DMS53 treated with DMSO at 0.1 percent for 48 hours (cell line): Measurements from ENCODE around the gene IMMP2L.
A peak's percentile ranks its signal among the peaks of the same experiment; 100 is the strongest.

Experiments used
- DNase-seq: peaks from one replicate; lab custom pipeline; 2025; ENCODE audit not compliant: unreplicated experiment; lab: John Stamatoyannopoulos, UW

The IMMP2L gene

GRCh38 chr7:111394891-111395290 lies 167.4 kb downstream of the IMMP2L start:
- no peak for DNase-seq

GRCh38 chr7:111393011-111393754 lies 169.1 kb downstream of the IMMP2L start:
- no peak for DNase-seq

- no peak for DNase-seq
These were observed 170.0 kb downstream of the IMMP2L start for GRCh38 chr7:111392294-111392693.

- no peak for DNase-seq
These were observed 172.3 kb downstream of the IMMP2L start for GRCh38 chr7:111390000-111390399.

GRCh38 chr7:111388912-111389311 lies 173.4 kb downstream of the IMMP2L start:
- DNase-seq, result no peak

- no peak for DNase-seq
These were observed 174.3 kb downstream of the IMMP2L start for GRCh38 chr7:111388016-111388415.

- no peak for DNase-seq
These were observed 178.0 kb downstream of the IMMP2L start for GRCh38 chr7:111384065-111384891.

GRCh38 chr7:111383133-111383532 lies 179.2 kb downstream of the IMMP2L start:
- DNase-seq, result no peak

- DNase-seq, result no peak
These were observed 180.7 kb downstream of the IMMP2L start for GRCh38 chr7:111381590-111381989.

GRCh38 chr7:111380945-111381344 lies 181.3 kb downstream of the IMMP2L start:
- no peak for DNase-seq

- no peak for DNase-seq
These were observed 188.3 kb downstream of the IMMP2L start for GRCh38 chr7:111374027-111374426.

GRCh38 chr7:111371437-111371836 lies 190.9 kb downstream of the IMMP2L start:
- DNase-seq, result no peak

- DNase-seq, result no peak
These were observed 192.3 kb downstream of the IMMP2L start for GRCh38 chr7:111370002-111370401.

- DNase-seq, result no peak
These were observed 193.8 kb downstream of the IMMP2L start for GRCh38 chr7:111368381-111369065.

GRCh38 chr7:111364413-111364812 lies 197.9 kb downstream of the IMMP2L start:
- no peak for DNase-seq

- DNase-seq, result no peak
These were observed 199.2 kb downstream of the IMMP2L start for GRCh38 chr7:111363099-111363498.

GRCh38 chr7:111362506-111363054 lies 199.7 kb downstream of the IMMP2L start:
- DNase-seq, result no peak

GRCh38 chr7:111358915-111359314 lies 203.4 kb downstream of the IMMP2L start:
- no peak for DNase-seq

- peak; percentile 17 for DNase-seq
These were observed 204.6 kb downstream of the IMMP2L start for GRCh38 chr7:111357691-111358090.

GRCh38 chr7:111356941-111357340 lies 205.4 kb downstream of the IMMP2L start:
- no peak for DNase-seq

- DNase-seq, result no peak
These were observed 210.0 kb downstream of the IMMP2L start for GRCh38 chr7:111352319-111352718.
